C4-2B (cell line): Measurements from ENCODE around the gene HVCN1.
"Not testable (repeated sequence)": the region's sequence is repeated elsewhere in the genome, so short reads cannot be mapped to it uniquely, and the experiment has no call there.

Source experiments
- H3K27ac ChIP-seq: fragments of 450-650 bp; 2 replicates; pipeline ENCODE4 v1.5.1; 2017
- ZFX ChIP-seq: fragments of 450-650 bp; IDR thresholded peaks from 2 replicates; pipeline ENCODE4 v1.6.1; 2017
- TF ChIP-seq, protein P1 (sequence below): fragments of 450-650 bp; conservative IDR thresholded peaks from 2 replicates; pipeline ENCODE4 v1.5.1; 2017; ENCODE audit warnings: mild to moderate bottlenecking

HVCN1 gene, protein sequence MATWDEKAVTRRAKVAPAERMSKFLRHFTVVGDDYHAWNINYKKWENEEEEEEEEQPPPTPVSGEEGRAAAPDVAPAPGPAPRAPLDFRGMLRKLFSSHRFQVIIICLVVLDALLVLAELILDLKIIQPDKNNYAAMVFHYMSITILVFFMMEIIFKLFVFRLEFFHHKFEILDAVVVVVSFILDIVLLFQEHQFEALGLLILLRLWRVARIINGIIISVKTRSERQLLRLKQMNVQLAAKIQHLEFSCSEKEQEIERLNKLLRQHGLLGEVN

DNA sequence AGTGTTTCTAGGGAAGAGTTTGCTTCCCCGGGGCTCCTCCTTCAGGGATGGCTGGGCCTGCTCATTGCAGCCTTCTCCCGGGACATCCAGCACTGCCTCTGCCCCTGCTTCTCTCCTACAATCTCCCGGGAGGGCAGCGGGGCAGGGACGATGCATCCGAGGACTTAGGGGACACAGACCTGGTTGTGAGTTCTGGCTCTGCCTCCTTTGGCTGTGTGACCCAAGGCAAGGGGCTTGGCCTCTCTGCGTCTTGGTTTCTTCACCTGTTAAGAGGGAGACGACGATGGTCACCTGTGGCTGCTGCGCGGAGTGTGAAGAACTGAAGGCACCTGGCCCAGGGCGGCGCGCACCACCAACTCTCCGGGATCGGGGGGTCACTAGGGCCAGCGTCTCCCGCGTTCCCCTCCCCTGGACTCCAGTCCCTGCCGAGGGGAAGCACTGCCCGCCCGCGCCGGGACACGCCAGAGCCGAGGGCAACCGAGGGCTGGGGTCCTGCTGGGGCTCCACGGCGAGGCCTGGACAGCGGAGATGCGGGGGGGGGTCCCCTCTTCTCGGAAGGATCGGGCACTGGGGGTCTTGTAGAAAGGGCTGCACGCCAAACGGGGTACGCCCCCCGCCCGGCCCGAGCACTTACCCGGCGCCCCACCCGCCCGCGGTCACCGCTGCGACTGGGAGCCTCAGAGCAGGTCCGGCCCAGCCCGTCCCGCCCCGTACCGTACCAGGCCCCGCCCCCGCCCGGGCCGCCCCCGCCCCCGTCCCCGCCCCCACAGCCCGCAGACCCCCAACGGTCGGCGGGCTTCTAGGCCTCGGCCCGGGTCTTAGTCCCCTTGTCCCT lies at the start of gene HVCN1:
TSS of gene HVCN1 (minus strand) at position 670 of the 835 bp plus-strand sequence. CDS start 5,870 bp downstream, outside the sequence.
- no peak for TF ChIP-seq ZFX
- TF ChIP-seq, protein P1, sequence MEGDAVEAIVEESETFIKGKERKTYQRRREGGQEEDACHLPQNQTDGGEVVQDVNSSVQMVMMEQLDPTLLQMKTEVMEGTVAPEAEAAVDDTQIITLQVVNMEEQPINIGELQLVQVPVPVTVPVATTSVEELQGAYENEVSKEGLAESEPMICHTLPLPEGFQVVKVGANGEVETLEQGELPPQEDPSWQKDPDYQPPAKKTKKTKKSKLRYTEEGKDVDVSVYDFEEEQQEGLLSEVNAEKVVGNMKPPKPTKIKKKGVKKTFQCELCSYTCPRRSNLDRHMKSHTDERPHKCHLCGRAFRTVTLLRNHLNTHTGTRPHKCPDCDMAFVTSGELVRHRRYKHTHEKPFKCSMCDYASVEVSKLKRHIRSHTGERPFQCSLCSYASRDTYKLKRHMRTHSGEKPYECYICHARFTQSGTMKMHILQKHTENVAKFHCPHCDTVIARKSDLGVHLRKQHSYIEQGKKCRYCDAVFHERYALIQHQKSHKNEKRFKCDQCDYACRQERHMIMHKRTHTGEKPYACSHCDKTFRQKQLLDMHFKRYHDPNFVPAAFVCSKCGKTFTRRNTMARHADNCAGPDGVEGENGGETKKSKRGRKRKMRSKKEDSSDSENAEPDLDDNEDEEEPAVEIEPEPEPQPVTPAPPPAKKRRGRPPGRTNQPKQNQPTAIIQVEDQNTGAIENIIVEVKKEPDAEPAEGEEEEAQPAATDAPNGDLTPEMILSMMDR: no peak
- no peak within 1 kb of the TSS for H3K27ac ChIP-seq

DNA sequence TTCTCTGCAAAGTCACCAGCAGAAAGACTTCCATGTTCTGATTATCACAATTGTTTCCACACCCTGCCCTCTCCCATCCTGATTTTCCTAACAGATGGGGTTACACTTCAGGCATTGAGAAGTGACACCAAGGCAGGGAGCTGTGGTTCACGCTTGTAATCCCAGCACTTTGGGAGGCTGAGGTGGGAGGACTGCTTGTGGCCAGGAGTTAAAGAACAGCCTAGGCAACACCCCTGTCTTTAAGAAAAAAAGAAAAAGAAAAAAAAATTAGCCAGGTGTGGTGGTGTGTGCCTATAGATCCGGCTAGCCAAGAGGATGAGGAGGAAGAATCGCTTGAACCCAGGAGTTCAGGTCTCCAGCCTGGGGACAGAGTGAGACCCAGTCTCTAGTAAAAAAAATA lies 48.6 kb upstream of the HVCN1 start:
- TF ChIP-seq ZFX: no peak
- TF ChIP-seq, protein P1: no peak
- no peak overlapping the region for H3K27ac ChIP-seq

DNA sequence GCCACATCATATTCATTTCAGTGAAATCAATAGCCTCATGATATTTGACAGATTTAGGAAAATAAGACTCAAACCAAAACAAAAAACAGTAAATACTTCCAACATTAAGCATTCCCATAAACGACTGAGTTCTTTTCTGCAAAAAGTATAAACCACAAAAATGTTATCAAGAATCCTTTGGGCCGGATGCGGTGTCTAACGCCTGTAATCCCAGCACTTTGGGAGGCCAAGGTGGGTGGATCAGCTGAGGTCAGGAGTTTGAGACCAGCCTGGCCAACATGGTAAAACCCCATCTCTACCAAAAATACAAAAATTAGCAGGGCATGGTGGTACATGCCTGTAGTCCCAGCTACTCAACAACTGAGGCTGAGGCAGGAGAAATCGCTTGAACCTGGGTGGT lies 48.1 kb upstream of the HVCN1 start:
- not testable (repeated sequence) for H3K27ac ChIP-seq

DNA sequence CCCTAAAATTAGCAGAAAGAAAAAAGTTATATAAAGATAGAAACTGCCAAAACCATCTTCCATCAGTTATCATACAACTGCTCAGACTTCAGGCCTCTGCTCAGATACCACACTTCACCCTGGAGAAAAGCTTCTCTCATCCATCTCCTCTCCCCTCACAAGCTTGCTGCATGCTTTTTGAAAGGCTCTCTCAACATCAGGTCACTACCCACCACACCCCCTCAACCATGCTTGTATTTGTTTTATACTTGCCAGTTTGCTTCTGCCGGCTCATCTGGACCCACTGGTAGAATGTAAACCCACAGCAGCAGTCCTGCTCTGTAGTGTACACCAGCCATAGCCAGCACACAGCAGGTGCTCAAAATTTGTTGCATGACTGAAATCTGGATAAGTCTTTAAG lies 45.0 kb upstream of the HVCN1 start:
- TF ChIP-seq, protein P1: no peak
- TF ChIP-seq ZFX: no peak
- H3K27ac ChIP-seq: no peak overlapping the region

DNA sequence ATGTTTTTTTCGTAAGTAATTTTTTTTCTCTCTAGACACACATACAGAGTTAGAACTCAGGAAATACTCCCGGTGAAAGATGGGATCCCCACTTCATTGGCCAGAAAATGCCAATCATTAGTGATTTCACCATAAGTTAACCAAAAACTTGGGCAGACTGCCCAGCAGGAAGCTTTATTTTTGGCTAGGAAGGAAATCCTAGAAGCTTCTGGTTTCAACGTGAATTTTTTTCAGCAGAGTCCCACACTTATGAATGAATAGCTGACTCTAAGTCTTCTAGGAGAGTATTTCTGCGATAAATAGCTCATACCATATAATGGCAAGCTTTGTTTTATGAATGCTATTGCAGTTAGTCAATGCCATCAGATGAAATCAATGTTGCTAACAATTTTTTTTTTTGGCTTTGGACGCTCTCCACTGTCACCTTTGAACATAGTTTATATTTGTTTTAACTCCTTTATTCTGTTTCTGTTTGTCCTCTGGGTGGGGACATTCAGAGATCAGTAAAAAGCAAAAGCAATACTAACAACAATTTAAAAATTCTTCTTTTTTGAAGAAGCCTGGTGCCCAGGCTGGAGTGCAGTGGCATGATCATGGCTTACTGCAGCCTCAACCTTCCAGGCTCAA lies 44.3 kb upstream of the HVCN1 start:
- no peak for TF ChIP-seq ZFX
- TF ChIP-seq, protein P1: no peak
- no peak overlapping the region for H3K27ac ChIP-seq

DNA sequence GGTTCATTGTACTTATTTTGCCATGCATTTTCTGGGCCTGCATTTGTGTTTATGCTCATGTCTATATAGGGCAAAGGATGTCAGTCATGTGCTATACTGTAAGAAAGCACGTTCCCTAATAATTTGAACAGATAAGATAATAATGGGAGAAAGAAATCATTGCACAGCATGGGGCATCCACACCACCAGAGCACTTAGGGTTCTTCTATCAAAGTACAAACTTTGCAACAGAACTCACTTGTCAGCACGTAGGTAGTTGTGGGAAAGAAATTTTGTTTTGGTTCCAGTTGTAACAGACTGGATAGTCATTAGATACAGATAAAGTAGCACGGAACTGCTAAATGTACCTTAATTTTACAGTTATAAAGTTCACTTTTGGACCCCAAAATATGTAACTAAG lies 43.7 kb upstream of the HVCN1 start:
- no peak overlapping the region for H3K27ac ChIP-seq
- TF ChIP-seq, protein P1: no peak
- no peak for TF ChIP-seq ZFX

DNA sequence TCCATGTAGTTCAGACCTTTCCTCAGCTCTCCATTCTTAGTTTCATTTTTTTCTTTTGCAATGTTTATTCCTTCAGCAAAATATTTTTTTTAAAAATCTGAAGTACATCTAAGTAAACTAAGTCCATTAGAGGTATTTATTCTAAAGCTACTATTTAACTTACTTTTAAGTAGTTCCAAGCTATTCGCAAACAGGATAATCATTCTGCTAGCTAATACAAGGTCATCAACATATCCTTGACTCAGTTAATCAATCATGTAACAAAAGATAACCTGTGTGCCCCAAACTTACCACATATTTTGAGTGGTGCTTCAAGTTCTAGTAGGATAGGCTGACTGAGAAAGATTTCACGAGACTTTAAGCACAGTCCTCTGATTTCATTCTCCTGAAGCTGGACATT lies 42.6 kb upstream of the HVCN1 start:
- no peak overlapping the region for H3K27ac ChIP-seq
- TF ChIP-seq, protein P1: no peak
- no peak for TF ChIP-seq ZFX
